Cerebellar nuclear complex (tissue), 1 donor: Measurements from ENCODE around the gene PARP4.
"Not testable (repeated sequence)": the region's sequence is repeated elsewhere in the genome, so short reads cannot be mapped to it uniquely, and the experiment has no call there.

Experiments
- DNase-seq, 2 experiments: peaks; one replicate each; lab custom pipeline; 2025; lab: John Stamatoyannopoulos, UW

PARP4 gene

GRCh38 chr13:24505756-24506155, 6.8 kb downstream of the PARP4 start:
- no peak for DNase-seq

- no peak for DNase-seq
These were observed 7.3 kb downstream of the PARP4 start for GRCh38 chr13:24505256-24505655.

DNA sequence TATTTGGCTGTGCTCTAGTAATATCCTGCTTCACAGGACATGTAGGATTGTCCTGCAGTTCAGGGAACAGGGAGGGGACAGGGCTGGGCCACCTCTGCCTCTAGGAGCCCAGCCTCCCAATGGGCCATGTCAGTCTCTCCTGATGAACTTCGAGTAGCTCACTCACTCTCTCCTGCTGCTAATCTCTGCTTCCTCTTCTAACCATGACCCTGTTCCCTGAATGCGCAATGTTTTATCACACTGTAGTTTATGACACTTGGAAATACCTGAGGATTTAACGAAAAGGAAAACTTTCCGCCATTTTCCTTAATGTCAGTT, 9.2 kb downstream of the PARP4 start:
- no peak for DNase-seq

DNA sequence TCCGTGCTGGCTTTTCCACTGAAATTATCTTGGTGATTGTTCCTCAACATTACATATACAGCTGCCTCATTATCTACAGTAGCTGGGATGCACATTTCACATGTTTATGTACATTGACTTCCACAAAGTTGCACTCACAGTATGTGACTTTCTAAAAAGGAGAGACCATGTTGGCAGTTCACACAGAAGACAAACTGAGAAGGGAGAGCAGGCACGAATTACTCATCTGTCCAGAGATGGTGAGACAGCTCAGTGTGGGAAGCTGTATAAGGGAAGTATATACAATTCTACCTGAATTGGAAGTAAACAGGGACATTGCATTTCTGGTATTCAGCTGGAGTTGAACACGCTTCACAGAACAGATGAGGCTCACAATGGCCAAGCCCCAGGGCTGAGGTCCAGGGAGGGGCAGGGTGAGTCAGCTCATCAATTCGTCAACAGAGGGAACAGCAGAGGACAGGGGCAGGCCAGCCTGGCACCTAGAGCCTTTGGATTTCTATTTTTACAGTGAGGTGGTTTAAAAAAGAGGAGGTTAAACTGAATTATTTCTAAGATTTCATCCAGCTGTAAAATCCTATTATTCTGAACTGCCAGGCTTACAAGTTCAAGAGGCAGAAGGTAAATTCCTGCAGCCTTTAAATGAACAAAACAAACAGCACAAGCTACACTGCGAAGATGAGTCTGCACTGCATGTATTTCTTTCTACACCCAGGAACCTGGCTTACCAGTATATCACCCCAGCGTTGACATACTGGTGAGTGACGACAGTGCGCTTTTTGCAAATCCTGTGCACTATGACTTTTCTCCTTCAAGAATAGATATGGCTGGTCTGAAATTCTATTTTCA, 9.8 kb downstream of the PARP4 start:
- DNase-seq: no peak

DNA sequence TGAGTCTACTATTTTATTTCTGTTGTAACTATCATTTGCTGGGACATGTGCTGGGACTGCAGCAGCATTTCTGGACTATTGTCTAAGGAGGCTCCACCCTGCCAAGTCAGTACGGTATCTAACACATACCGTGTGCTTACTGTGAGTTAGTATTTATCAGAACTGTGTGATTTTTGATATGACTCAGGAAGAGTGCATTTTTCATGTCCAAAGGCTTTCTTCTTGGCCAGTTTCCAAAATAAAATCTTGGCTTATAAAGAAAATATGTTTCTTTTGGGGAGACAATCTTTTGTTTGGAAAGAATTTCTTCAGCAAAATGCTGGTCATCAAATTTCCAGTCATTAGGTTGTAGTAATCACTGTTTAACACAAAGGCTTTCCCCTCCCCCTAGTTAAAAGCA, 11.6 kb downstream of the PARP4 start:
- DNase-seq: no peak

GRCh38 chr13:24497742-24498141, 14.8 kb downstream of the PARP4 start:
- DNase-seq: no peak

DNA sequence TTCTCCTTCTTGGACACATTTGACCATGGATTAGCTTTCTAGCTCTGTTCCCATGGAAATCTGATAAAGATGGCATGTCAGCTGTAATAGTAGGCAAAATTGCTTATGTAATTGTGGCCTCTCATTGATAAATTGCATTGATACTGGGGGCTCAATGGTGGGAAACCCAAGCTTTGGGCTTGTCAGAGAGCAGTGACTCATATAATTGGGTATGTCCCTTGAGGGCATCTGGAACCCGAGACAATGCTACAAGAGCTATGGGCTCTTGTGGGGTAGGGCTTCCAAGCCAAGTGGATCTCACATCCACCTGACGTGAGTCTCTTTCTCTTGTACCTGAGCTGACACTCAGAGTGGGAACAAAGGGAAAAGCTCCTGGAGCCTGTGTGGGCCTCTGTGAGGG, 16.3 kb downstream of the PARP4 start:
- DNase-seq: not testable (repeated sequence)

DNA sequence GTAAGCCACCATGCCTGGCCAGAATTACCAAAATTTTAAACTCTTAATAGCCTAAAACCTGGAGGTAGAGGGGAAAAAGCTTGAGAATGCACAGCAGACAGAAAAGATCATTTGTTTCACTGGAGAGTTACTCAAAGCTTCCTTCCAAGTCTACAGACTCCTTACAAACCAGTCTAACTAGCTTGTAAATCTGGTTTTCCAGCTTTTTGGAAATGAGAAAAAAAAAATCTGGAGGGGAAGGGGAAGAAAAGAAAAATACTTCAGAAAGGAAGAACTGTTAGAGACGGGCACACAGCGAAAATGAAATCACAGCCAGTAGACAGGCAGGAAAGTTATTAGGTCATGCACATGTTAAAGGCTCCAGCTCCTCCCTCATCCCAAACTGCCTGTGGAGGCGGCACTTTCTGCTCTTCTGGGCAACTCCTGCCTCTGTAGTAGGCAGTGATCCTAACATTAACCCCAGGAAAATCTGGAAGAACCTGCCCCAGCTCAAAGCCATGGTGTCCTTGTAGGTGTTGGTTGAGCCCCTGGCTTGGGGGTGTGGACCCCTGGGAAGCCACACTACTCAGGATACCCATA, 17.3 kb downstream of the PARP4 start:
- no peak for DNase-seq

DNA sequence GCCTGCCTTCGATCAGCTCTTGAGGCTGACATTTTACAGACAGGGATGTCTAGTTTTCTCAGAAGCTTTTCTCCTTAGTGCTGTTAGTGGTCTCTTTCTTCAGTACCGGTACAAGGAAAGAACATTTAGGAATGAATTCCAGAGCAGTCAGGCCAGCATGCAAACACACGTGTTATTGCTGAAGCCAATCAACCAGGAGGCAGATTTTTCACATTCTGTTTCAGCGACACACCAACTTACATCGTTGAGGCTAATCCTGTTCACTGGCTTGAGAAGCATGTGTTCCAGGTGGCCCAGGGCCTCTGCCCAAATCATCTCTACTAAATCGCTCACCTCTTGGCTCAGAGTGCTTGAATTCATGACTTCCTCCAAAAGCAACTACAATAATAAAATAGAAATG, 19.2 kb downstream of the PARP4 start:
- no peak for DNase-seq

GRCh38 chr13:24491845-24492244, 20.7 kb downstream of the PARP4 start:
- DNase-seq: no peak

- no peak for DNase-seq
These were observed 22.9 kb downstream of the PARP4 start for GRCh38 chr13:24489721-24490120.

- DNase-seq: not testable (repeated sequence)
These were observed 24.5 kb downstream of the PARP4 start for GRCh38 chr13:24488092-24488491.

GRCh38 chr13:24486017-24486657, 26.4 kb downstream of the PARP4 start:
- not testable (repeated sequence) for DNase-seq

DNA sequence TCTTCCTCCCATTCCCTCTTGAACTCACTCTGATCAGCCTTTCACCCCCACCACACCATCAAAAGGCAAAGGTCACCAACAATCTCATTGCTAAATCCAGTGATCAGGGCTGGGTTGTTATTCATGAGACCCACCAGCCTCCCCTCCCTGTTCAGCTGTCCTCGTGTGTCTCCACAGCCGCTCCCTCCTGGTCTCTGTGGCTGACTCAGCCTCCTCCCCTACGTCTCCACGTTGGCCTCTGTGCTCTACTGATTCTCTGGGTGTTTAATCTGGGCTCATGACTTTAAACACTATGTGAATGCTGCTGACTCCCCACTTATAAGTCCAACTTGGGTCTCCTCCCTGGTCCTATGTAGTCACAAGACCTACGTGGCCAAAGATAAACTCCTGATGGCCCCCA, 38.9 kb downstream of the PARP4 start:
- DNase-seq: no peak

DNA sequence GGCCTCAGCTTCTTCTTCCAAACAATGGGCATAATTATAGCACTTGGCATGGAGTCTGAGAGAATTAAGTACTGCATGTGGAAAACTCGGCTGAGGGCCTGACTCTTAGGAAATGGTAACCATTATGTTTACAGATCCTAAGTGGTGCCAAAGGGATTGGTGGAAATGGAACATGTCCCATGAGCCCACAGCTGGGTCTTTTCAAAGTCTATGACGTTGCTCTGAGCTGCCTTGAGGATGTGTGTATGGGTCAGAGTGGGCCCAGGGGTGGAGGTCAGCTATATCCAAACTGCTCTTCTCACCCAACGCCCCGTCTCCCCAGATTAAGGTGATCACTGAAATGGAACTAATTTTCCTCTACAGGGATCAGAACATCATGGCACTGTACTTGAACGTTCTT, 40.4 kb downstream of the PARP4 start:
- not testable (repeated sequence) for DNase-seq

GRCh38 chr13:24463078-24463477, 49.5 kb downstream of the PARP4 start:
- no peak for DNase-seq

DNA sequence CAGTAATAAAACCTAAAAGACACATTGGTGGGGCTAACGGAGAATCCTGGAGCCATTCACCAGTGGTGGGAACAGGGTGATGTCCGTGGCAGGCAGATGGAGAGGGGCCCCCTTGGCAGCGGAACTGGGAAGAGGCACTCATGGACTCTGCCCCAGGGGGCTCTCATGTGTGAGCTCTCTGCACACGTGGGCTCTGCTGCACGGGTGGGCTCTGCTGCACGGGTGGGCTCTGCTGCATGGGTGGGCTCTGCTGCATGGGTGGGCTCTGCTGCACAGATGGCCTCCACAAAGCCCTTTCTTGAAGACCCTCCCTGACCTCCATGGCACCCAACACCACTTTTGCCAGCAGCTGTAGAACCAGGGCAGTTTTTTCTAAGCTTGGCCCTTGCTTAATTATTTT, 52.3 kb downstream of the PARP4 start:
- DNase-seq: no peak

DNA sequence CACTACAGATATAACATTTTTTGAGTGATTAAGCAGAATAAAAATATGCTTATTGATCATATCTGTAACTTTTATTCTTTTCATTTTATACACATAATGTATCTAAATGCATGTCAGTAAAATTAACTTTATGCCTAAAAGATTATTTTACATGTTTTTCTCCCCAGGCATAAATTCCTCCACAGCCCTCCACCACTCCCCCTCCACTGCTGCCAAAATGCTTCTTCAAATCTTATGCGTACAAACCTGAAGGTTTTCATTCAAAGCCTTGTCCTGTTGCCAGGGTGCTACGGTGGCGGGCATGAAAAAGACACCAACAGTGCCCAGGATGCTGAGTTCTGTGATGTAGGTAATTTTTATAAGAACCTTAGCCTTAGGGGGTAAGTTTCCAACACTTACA, 52.9 kb downstream of the PARP4 start:
- no peak for DNase-seq

DNA sequence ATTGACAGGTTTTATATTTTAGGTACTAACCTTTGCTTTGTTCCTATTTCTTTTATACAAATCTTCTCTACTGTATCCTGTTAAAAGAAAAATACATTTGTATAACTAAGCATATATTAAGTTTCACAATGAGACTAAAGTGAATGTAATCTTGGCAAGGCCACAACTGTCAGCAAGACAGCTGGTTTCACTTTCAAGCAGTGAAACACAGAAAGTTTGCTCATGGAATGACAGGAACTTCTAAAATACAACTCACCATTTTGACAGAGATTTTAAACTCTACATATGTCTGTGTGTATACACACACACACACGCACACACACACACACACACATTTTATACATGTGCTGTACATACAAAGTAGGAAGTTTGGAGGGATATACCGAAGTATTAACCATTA, 53.3 kb downstream of the PARP4 start:
- no peak for DNase-seq

DNA sequence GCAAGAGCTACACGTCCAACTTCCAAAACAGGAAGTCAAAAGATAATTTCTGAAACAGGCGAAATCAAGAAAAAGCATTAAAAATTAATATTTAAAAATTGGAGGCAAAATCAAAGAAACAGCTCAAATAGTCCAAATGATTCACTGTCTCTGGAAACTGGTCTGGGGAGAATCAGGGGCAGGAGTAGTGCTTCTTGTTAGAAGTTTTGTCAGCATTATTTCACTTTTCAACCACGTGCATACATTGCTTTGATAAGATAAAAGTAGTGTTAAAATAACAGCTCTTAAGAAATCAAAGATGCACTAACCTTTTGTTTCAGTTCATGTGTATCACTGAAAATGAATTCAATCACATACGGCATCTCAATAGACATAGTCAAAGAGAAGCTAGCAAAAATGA, 53.8 kb downstream of the PARP4 start:
- DNase-seq: no peak

- DNase-seq: no peak
These were observed 56.2 kb downstream of the PARP4 start for GRCh38 chr13:24456396-24456795.

GRCh38 chr13:24454056-24454455, 58.5 kb downstream of the PARP4 start:
- DNase-seq: no peak

- no peak for DNase-seq
These were observed 60.5 kb downstream of the PARP4 start for GRCh38 chr13:24452044-24452443.
